VCaP (cell line): ENCODE measurements around the gene STX4.

Experiments used
- H3K27ac ChIP-seq: fragments of 450-650 bp; 2 replicates; pipeline ENCODE4 v1.5.1; 2017
- CTCF ChIP-seq: fragments of 450-650 bp; conservative IDR thresholded peaks from 2 replicates; pipeline ENCODE4 v1.5.1; 2017; ENCODE audit warnings: mild to moderate bottlenecking, moderate library complexity

STX4 gene

GRCh38 chr16:31067342-31067741 lies 34.0 kb downstream of the STX4 start:
- TF ChIP-seq CTCF: no peak
- H3K27ac ChIP-seq: no peak overlapping the region

GRCh38 chr16:31071861-31072260 lies 38.5 kb downstream of the STX4 start:
- TF ChIP-seq CTCF: no peak
- peak overlapping the region; percentile 88 for H3K27ac ChIP-seq

- TF ChIP-seq CTCF: no peak
- H3K27ac ChIP-seq: peak overlapping the region; percentile 88
Observed at GRCh38 chr16:31072540-31073141, 39.3 kb downstream of the STX4 start.

- TF ChIP-seq CTCF: no peak
- H3K27ac ChIP-seq: peak overlapping the region; percentile 88
Observed at GRCh38 chr16:31073142-31073969, 40.0 kb downstream of the STX4 start.

- peak within 1 kb of the TSS; percentile 88 for H3K27ac ChIP-seq
Observed at GRCh38 chr16:31073970-31074813, 40.8 kb downstream of the STX4 start, which contains the start of the genes ZNF646 and ZNF668. ZNF646 (plus strand) TSS chr16:31074422; CDS start chr16:31076325, 1,903 bp downstream. ZNF668 (minus strand) TSS chr16:31074240; CDS start chr16:31064459, 9,781 bp downstream.

GRCh38 chr16:31074814-31075183 lies 41.4 kb downstream of the STX4 start:
- TF ChIP-seq CTCF: no peak

More at GRCh38 chr16:31073970-31074813, 40.8 kb downstream of the STX4 start, which contains the start of the genes ZNF646 and ZNF668:
- TF ChIP-seq CTCF: no peak

GRCh38 chr16:31076319-31076718 lies 43.0 kb downstream of the STX4 start:
- H3K27ac ChIP-seq: no peak overlapping the region
- TF ChIP-seq CTCF: no peak

More at GRCh38 chr16:31074814-31075183, 41.4 kb downstream of the STX4 start:
- peak overlapping the region; percentile 88 for H3K27ac ChIP-seq
